PFSK-1 (cell line): Measurements from ENCODE around the gene GDF11.

Experiments
- FOXP2 ChIP-seq: optimal IDR thresholded peaks from 2 replicates; pipeline ENCODE3; 2011; ENCODE audit warnings: borderline replicate concordance, control low read depth, inconsistent platforms; ENCODE audit not compliant: insufficient read depth; ENCODE audit errors: extremely low read length, extremely low read depth
- POLR2AphosphoS5 ChIP-seq: IDR thresholded peaks from 2 replicates; pipeline ENCODE4 v1.6.1; 2012; ENCODE audit warnings: low read depth, mild to moderate bottlenecking, control low read depth, low read length, moderate library complexity
- REST ChIP-seq, 2 experiments: IDR thresholded peaks; 2 replicates each; pipeline versions ENCODE4 v1.6.1 to v1.8.0; 2011 to 2012; ENCODE audit warnings: low read depth in 2 of 2, low read length in 2 of 2, control low read depth in 1 of 2, inconsistent platforms in 1 of 2, mild to moderate bottlenecking in 1 of 2, moderate library complexity in 1 of 2; ENCODE audit not compliant: insufficient read depth in 1 of 2
- SIN3A ChIP-seq: IDR thresholded peaks from 2 replicates; pipeline ENCODE4 v1.6.1; 2012; ENCODE audit warnings: mild to moderate bottlenecking, low read length, moderate library complexity, borderline replicate concordance; ENCODE audit not compliant: insufficient read depth
- TAF1 ChIP-seq: IDR thresholded peaks from 2 replicates; pipeline ENCODE4 v1.6.1; 2012; ENCODE audit warnings: low read length, control low read depth, borderline replicate concordance; ENCODE audit not compliant: insufficient read depth

The GDF11 gene

GRCh38 chr12:55713721-55714120, 29.2 kb upstream of the GDF11 start:
- TF ChIP-seq REST (IDR thresholded peaks at IDR 0.05; ENCODE audit: insufficient read depth in 1 of 2, low read depth in 2 of 2, low read length in 2 of 2) = no peak
- TF ChIP-seq POLR2AphosphoS5 = no peak
- TF ChIP-seq TAF1 = no peak
- no peak for TF ChIP-seq FOXP2
- TF ChIP-seq SIN3A = no peak

- TF ChIP-seq TAF1 (no peak), SIN3A (no peak), POLR2AphosphoS5 (no peak), REST (IDR thresholded peaks at IDR 0.05; ENCODE audit: insufficient read depth in 1 of 2, low read depth in 2 of 2, low read length in 2 of 2) (no peak), FOXP2 (no peak)
Measured at GRCh38 chr12:55715169-55715764, 27.7 kb upstream of the GDF11 start.

GRCh38 chr12:55715833-55716581, 26.9 kb upstream of the GDF11 start, which contains the start of gene BLOC1S1:
BLOC1S1 (plus strand) TSS chr12:55716046; CDS start chr12:55716052, 6 bp downstream.
- TF ChIP-seq TAF1 (0 out of 2 replicates have a peak, but pooled peaks have one; percentile 16), POLR2AphosphoS5 (peak; percentile 60; the same call in 1 of the 2 replicates), FOXP2 (peak; percentile 50), REST (IDR thresholded peaks at IDR 0.05; ENCODE audit: insufficient read depth in 1 of 2, low read depth in 2 of 2, low read length in 2 of 2) (no peak), SIN3A (peak; percentile 93; the same call in 1 of the 2 replicates)

- no peak for TF ChIP-seq SIN3A
- TF ChIP-seq REST (IDR thresholded peaks at IDR 0.05; ENCODE audit: insufficient read depth in 1 of 2, low read depth in 2 of 2, low read length in 2 of 2) = no peak
- TF ChIP-seq FOXP2 = no peak
- TF ChIP-seq POLR2AphosphoS5 = no peak
- TF ChIP-seq TAF1 = no peak
Measured at GRCh38 chr12:55716582-55716957, 26.4 kb upstream of the GDF11 start.
